ENCODE results near the gene PCDHA3.
"Not testable (repeated sequence)": the region's sequence is repeated elsewhere in the genome, so short reads cannot be mapped to it uniquely, and the experiment has no call there.

The PCDHA3 gene

DNA sequence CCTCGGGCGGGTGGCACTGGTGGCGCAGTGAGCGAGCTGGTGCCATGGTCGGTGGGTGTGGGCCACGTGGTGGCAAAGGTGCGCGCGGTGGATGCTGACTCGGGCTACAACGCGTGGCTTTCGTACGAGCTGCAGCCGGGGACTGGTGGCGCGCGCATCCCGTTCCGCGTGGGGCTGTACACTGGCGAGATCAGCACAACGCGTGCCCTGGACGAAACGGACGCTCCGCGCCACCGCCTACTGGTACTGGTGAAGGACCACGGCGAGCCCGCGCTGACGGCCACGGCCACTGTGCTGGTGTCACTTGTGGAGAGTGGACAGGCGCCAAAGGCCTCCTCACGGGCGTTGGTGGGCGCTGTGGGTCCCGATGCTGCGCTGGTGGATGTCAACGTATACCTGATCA is 8.0 kb downstream of the PCDHA3 start:
- in situ Hi-C loops (cut with MboI; ENCODE audit: low sequenced_read_pairs), result no loop called here

DNA sequence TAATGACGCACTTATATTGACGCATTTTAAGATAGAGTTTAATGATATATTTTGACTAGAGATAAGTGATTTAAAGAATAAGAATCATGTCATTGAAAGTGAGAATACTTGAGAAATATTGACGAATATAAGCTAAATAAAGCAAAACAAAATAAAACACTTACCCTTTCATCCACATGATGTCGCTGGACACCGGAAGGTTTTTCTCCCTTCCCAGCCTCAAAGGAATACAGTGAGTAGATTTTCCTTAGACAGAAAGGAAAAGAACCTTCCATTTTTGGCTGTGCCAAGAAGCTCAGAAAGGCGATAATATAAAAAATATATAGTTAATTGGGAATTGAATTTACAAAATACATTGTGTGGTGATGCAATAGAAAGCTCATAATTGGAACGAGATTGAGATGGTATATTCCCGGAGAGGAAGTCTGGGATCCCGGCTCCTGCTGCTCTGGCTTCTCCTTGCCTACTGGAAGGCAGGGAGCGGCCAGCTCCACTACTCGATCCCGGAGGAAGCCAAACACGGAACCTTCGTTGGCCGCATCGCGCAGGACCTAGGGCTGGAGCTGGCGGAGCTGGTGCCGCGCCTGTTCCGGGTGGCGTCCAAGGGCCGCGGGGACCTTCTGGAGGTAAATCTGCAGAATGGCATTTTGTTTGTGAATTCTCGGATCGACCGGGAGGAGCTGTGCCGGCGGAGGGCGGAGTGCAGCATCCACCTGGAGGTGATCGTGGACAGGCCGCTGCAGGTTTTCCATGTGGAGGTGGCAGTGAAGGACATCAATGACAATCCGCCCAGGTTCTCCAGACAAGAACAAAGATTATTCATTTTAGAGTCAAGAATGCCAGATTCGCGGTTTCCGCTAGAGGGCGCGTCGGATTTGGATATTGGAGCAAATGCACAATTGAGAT is 20.8 kb downstream of the PCDHA3 start, which contains the start of gene PCDHA5:
Gene PCDHA5, plus strand, starts transcription at position 239 of the 906 bp plus-strand sequence.
- in situ Hi-C loops (cut with MboI; ENCODE audit: low sequenced_read_pairs), result no loop called here

DNA sequence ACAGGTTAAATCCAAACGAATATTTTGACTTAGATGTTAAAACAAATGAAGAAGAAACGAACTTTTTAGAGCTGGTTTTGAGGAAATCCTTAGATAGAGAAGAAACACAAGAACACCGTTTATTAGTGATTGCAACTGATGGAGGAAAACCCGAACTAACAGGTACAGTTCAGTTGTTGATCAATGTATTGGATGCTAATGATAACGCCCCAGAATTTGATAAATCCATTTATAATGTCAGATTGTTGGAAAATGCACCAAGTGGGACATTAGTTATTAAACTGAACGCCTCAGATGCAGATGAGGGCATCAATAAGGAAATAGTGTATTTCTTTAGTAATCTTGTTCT is 21.4 kb downstream of the PCDHA3 start:
- in situ Hi-C loops (cut with MboI; ENCODE audit: low sequenced_read_pairs), result no loop called here

DNA sequence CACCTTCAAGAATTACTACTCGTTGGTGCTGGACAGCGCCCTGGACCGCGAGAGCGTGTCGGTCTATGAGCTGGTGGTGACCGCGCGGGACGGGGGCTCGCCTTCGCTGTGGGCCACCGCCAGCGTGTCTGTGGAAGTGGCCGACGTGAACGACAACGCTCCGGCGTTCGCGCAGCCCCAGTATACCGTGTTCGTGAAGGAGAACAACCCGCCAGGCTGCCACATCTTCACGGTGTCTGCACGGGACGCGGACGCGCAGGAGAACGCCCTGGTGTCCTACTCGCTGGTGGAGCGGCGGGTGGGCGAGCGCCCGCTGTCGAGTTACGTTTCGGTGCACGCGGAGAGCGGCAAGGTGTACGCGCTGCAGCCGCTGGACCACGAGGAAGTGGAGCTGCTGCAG is 22.1 kb downstream of the PCDHA3 start:
- in situ Hi-C loops (cut with MboI; ENCODE audit: low sequenced_read_pairs), result not testable (repeated sequence)

DNA sequence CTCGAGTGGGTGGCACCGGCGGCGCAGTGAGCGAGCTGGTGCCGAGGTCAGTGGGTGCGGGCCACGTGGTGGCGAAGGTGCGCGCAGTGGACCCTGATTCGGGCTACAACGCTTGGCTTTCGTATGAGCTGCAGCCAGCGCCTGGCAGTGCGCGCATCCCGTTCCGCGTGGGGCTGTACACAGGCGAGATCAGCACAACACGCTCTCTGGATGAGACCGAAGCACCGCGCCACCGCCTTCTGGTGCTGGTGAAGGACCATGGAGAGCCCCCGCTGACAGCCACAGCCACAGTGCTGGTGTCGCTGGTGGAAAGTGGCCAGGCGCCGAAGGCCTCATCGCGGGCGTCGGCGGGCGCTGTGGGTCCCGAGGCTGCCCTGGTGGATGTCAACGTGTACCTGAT is 22.6 kb downstream of the PCDHA3 start:
- in situ Hi-C loops (cut with MboI; ENCODE audit: low sequenced_read_pairs), result no loop called here

DNA sequence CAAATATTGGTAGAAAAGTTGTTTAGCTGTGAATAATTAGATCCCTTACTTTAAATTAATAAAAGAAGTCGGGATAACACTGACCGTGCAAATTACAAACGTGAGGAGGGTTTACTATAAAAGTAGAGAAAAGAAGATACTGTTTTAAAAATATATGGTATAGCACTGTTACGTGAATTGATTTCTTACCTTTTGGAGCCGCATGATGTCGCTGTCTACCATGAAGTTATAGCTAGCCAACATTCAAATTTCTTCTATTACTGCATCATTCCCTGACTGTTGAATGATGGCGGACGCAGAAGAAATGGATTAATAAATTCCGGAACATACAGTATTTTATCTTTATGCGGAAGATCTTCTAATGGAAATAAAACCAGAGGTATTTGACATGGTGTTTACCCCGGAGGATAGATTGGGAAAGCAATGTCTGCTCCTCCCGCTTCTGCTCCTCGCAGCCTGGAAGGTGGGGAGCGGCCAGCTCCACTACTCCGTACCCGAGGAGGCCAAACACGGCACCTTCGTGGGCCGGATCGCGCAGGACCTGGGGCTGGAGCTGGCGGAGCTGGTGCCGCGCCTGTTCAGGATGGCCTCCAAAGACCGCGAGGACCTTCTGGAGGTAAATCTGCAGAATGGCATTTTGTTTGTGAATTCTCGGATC is 27.0 kb downstream of the PCDHA3 start, which contains the start of gene PCDHA6:
Gene PCDHA6, plus strand, starts transcription at position 257 of the 658 bp plus-strand sequence. Its CDS starts 132 bp downstream, at position 389.
- in situ Hi-C loops (cut with MboI; ENCODE audit: low sequenced_read_pairs), result no loop called here

DNA sequence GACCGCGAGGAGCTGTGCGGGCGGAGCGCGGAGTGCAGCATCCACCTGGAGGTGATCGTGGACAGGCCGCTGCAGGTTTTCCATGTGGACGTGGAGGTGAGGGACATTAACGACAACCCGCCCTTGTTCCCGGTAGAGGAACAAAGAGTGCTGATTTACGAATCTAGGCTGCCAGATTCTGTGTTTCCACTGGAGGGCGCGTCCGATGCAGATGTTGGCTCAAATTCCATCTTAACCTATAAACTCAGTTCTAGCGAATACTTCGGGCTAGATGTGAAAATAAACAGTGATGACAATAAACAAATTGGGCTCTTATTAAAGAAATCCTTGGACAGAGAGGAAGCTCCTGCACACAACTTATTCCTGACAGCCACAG is 27.5 kb downstream of the PCDHA3 start:
- in situ Hi-C loops (cut with MboI; ENCODE audit: low sequenced_read_pairs), result no loop called here

DNA sequence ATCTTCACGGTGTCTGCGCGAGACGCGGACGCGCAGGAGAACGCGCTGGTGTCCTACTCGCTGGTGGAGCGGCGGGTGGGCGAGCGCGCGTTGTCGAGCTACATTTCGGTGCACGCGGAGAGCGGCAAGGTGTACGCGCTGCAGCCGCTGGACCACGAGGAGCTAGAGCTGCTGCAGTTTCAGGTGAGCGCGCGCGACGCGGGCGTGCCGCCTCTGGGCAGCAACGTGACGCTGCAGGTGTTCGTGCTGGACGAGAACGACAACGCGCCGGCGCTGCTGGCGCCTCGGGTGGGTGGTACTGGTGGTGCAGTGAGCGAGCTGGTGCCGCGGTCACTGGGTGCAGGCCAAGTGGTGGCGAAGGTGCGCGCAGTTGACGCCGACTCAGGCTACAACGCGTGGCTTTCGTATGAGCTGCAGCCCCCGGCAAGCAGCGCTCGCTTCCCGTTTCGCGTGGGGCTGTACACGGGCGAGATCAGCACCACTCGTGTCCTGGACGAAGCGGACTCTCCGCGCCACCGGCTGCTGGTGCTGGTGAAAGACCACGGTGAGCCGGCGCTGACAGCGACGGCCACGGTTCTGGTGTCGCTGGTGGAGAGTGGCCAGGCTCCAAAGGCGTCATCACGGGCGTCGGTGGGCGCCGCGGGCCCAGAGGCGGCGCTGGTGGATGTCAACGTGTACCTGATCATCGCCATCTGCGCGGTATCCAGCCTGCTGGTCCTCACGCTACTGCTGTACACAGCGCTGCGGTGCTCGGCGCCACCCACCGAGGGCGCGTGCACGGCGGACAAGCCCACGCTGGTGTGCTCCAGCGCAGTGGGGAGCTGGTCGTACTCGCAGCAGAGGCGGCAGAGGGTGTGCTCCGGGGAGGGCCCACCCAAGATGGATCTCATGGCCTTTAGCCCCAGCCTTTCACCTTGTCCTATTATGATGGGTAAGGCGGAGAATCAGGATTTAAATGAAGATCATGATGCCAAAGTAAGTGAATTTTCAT is 28.9 kb downstream of the PCDHA3 start:
- in situ Hi-C loops (cut with MboI; ENCODE audit: low sequenced_read_pairs), result not testable (repeated sequence)

DNA sequence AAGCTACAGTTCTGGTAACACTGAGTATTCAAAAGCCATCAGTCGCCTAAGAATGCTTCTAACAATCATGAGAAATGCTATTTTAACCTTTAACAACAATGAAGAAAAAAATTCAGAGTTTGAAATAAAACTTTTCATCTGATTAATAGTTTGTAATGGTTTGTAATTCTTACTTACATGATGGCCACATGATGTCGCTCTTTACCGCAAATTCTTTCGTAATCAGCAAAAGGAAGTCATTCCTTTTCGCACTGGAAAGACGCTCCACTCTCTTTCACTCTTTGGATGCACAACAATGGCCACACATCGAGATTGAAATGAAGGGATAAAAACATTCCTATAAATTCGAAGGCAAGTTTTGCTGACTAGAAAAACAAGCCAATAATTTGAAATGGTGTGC is 33.1 kb downstream of the PCDHA3 start, which contains the start of gene PCDHA7:
Gene PCDHA7, plus strand, starts transcription at position 277 of the 400 bp plus-strand sequence. Its CDS starts 115 bp downstream, at position 392.
- in situ Hi-C loops (cut with MboI; ENCODE audit: low sequenced_read_pairs), result no loop called here

DNA sequence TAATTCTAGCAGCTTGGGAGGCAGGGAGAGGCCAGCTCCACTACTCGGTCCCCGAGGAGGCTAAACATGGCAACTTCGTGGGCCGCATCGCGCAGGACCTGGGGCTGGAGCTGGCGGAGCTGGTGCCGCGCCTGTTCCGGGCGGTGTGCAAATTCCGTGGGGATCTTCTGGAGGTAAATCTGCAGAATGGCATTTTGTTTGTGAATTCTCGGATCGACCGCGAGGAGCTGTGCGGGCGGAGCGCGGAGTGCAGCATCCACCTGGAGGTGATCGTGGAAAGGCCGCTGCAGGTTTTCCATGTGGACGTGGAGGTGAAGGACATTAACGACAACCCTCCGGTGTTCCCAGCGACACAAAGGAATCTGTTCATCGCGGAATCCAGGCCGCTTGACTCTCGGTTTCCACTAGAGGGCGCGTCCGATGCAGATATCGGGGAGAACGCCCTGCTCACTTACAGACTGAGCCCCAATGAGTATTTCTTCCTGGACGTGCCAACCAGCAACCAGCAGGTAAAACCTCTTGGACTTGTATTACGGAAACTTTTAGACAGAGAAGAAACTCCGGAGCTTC is 33.7 kb downstream of the PCDHA3 start:
- in situ Hi-C loops (cut with MboI; ENCODE audit: low sequenced_read_pairs), result not testable (repeated sequence)

DNA sequence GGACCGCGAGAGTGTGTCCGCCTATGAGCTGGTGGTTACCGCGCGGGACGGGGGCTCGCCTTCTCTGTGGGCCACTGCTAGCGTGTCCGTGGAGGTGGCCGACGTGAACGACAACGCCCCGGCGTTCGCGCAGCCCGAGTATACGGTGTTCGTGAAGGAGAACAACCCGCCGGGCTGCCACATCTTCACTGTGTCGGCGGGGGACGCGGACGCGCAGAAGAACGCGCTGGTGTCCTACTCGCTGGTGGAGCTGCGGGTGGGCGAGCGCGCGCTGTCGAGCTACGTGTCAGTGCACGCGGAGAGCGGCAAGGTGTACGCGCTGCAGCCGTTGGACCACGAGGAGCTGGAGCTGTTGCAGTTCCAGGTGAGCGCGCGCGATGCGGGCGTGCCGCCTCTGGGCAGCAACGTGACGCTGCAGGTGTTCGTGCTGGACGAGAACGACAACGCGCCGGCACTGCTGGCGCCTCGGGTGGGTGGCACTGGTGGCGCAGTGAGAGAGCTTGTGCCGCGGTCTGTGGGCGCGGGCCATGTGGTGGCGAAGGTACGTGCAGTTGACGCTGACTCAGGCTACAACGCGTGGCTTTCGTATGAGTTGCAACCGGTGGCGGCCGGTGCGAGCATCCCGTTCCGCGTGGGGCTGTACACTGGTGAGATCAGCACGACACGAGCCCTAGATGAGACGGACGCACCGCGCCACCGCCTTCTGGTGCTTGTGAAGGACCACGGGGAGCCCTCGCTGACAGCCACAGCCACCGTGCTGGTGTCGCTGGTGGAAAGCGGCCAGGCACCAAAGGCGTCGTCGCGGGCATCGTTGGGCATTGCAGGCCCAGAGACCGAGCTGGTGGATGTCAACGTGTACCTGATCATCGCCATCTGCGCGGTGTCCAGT is 35.0 kb downstream of the PCDHA3 start:
- in situ Hi-C loops (cut with MboI; ENCODE audit: low sequenced_read_pairs), result no loop called here

DNA sequence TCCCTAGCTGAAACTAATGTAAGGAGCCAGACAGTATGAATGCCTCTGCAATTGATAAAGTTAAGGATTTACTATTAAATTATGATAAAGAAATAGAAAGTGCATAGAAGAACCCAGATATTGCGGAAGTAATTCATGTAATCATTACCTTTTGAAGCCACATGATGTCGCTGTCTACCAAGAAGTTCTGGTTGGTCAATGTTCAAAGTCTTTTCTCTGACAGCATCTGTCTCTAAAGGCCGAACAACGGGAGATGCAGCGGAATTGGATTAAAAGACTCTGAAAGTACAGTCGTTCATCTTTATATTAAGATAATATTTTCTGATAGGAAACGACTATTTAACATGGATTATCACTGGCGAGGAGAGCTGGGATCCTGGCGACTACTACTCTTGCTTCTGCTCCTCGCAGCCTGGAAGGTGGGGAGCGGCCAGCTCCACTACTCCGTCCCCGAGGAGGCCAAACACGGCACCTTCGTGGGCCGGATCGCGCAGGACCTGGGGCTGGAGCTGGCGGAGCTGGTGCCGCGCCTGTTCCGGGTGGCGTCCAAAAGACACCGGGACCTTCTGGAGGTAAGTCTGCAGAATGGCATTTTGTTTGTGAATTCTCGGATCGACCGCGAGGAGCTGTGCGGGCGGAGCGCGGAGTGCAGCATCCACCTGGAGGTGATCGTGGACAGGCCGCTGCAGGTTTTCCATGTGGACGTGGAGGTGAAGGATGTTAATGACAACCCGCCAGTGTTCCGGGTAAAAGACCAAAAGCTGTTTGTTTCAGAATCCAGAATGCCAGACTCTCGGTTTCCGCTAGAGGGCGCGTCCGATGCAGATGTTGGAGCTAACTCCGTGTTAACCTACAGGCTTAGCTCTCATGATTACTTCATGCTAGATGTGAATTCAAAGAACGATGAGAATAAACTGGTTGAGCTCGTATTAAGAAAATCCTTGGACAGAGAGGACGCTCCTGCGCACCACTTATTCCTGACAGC is 40.4 kb downstream of the PCDHA3 start, which contains the start of gene PCDHA8:
Gene PCDHA8, plus strand, starts transcription at position 210 of the 985 bp plus-strand sequence. Its CDS starts 135 bp downstream, at position 345.
- in situ Hi-C loops (cut with MboI; ENCODE audit: low sequenced_read_pairs), result no loop called here

DNA sequence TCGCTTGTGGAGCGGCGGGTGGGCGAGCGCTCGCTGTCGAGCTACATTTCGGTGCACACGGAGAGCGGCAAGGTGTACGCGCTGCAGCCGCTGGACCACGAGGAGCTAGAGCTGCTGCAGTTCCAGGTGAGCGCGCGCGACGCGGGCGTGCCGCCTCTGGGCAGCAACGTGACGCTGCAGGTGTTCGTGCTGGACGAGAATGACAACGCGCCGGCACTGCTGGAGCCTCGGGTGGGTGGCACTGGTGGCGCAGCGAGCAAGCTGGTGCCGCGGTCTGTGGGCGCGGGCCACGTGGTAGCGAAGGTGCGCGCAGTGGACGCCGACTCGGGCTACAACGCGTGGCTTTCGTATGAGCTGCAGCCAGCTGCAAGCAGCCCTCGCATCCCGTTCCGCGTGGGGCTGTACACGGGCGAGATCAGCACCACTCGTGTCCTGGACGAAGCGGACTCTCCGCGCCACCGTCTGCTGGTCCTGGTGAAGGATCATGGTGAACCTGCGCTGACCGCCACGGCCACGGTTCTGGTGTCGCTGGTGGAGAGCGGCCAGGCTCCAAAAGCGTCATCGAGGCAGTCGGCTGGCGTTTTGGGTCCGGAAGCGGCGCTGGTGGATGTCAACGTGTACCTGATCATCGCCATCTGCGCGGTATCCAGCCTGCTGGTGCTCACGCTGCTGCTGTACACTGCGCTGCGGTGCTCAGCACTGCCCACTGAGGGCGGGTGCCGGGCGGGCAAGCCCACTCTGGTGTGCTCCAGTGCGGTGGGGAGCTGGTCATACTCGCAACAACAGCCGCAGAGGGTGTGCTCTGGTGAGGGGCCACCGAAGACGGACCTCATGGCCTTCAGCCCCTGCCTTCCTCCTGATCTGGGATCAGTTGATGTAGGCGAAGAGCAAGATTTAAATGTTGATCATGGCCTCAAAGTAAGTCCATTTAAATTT is 42.2 kb downstream of the PCDHA3 start:
- in situ Hi-C loops (cut with MboI; ENCODE audit: low sequenced_read_pairs), result no loop called here

DNA sequence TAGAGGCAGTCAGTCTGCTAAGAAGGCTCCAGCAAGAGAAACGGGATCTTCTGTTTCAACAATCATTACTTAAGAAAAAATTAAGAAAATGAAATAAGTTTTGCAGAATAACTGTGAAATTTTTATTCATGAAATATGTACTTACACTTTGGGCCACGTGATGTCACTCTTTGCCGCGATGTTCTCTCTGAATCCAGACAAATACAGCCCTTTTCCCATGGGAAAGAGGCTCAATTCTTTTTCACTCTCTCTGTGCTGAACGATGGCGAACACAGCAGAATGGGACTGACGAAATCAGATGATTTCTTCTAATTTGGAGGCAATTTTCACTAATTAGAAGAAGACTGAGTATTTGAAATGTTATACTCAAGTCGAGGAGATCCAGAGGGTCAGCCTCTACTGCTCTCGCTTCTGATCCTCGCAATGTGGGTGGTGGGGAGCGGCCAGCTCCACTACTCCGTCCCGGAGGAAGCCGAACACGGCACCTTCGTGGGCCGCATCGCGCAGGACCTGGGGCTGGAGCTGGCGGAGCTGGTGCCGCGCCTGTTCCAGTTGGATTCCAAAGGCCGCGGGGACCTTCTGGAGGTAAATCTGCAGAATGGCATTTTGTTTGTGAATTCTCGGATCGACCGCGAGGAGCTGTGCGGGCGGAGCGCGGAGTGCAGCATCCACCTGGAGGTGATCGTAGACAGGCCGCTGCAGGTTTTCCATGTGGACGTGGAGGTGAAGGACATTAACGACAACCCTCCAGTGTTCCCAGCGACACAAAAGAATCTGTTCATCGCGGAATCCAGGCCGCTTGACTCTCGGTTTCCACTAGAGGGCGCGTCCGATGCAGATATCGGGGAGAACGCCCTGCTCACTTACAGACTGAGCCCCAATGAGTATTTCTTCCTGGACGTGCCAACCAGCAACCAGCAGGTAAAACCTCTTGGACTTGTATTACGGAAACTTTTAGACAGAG is 47.6 kb downstream of the PCDHA3 start, which contains the start of gene PCDHA9:
Gene PCDHA9, plus strand, starts transcription at position 244 of the 964 bp plus-strand sequence. Its CDS starts 114 bp downstream, at position 358.
- in situ Hi-C loops (cut with MboI; ENCODE audit: low sequenced_read_pairs), result not testable (repeated sequence)

DNA sequence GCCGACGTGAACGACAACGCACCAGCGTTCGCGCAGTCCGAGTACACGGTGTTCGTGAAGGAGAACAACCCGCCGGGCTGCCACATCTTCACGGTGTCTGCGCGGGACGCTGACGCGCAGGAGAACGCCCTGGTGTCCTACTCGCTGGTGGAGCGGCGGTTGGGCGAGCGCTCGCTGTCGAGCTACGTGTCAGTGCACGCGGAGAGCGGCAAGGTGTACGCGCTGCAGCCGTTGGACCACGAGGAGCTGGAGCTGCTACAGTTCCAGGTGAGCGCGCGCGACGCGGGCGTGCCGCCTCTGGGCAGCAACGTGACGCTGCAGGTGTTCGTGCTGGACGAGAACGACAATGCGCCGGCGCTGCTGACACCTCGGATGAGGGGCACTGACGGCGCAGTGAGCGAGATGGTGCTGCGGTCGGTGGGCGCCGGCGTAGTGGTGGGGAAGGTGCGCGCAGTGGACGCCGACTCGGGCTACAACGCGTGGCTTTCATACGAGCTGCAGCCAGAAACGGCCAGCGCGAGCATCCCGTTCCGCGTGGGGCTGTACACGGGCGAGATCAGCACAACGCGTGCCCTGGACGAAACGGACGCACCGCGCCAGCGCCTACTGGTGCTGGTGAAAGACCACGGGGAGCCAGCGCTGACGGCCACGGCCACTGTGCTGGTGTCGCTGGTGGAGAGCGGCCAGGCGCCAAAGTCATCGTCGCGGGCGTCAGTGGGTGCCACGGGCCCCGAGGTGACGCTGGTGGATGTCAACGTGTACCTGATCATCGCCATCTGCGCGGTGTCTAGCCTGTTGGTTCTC is 49.2 kb downstream of the PCDHA3 start:
- in situ Hi-C loops (cut with MboI; ENCODE audit: low sequenced_read_pairs), result not testable (repeated sequence)

Measured in HL-60/S4 (cell line).